ENCODE data around the gene EXOC2. TPM values are rescaled to one million over a fixed set of nuclear protein-coding genes. Genes with fewer than 3 reads are reported as not detected.

The EXOC2 gene
- total and polyA plus RNA-seq, 2 of the 13 experiments (the other 11 are each of a cell fraction or from before 2014, with no cell fraction given): 12.6 to 22.9 TPM

GRCh38 chr6:484746-485145 is 208.2 kb downstream of the EXOC2 start:
- no peak for TF ChIP-seq ZNF598 (CRISPR knock-in tag; IDR thresholded peaks at IDR 0.05; ENCODE audit: borderline replicate concordance)
- H4K20me1 ChIP-seq (ENCODE audit: insufficient read depth, low read length): no peaks in the 10 kb centered on the region
- ATAC-seq: no peak
- no peak for FAIRE-seq
- no peaks in the 10 kb centered on the region for H3K27me3 ChIP-seq (ENCODE audit: control insufficient read depth in 1 of 2, insufficient read depth in 2 of 2, low read length in 2 of 2)
- H2AFZ ChIP-seq (ENCODE audit: low read length): no peak overlapping the region
- no peaks in the 10 kb centered on the region for H3K79me2 ChIP-seq (ENCODE audit: insufficient read depth, low read length)
- no peaks in the 10 kb centered on the region; a peak in 1 of 5 replicates for H3K36me3 ChIP-seq (replicated peaks in 1 of 2; ENCODE audit: control insufficient read depth in 1 of 2, insufficient read depth in 2 of 2, low read length in 2 of 2)
- 92% methylated on average over 6 of the region's 6 CpGs for WGBS (ENCODE audit: low lambda C conversion rate)
- no peak overlapping the region for H3K4me2 ChIP-seq (ENCODE audit: low read depth, low read length)
- intact Hi-C loops (cut with micrococcal nuclease; ENCODE audit: unreplicated experiment): no loop called here
- no peaks in the 10 kb centered on the region for H3K4me1 ChIP-seq (ENCODE audit: insufficient read depth, low read length)
- no peaks in the 10 kb centered on the region for H3K9me3 ChIP-seq (ENCODE audit: low read length)
- BruUV-seq (replicated peaks): no TSS peak
- POLR2A ChIA-PET: no interaction called here
- no peak overlapping the region for H3K27ac ChIP-seq (ENCODE audit: extremely low read length, insufficient read depth, low read length)
- in situ Hi-C loops (cut with HindIII; ENCODE audit: extremely low pct_ligation_motif_present, low pct_unique_long_range_greater_than_20kb): no loop called here
- H3K9ac ChIP-seq (ENCODE audit: insufficient read depth, low read depth, low read length): no peak overlapping the region
- CTCF ChIA-PET (ENCODE audit: low intra/inter-chr PET ratio, low total read pairs): no interaction called here
- DNase-seq (ENCODE audit: low spot score): no peak
- H3K4me3 ChIP-seq (replicated peaks in 1 of 3; ENCODE audit: insufficient read depth in 1 of 3, low read depth in 2 of 3, low read length in 3 of 3): no peak overlapping the region

- Histone ChIP-seq H3K36me3 (replicated peaks in 1 of 2; ENCODE audit: control insufficient read depth in 1 of 2, insufficient read depth in 2 of 2, low read length in 2 of 2) (no peaks in the 10 kb centered on the region; a peak in 1 of 5 replicates), H4K20me1 (ENCODE audit: insufficient read depth, low read length) (no peaks in the 10 kb centered on the region), H3K79me2 (ENCODE audit: insufficient read depth, low read length) (no peaks in the 10 kb centered on the region), H2AFZ (ENCODE audit: low read length) (no peak overlapping the region), H3K4me1 (ENCODE audit: insufficient read depth, low read length) (no peaks in the 10 kb centered on the region), H3K27ac (ENCODE audit: extremely low read length, insufficient read depth, low read length) (no peak overlapping the region), H3K9me3 (ENCODE audit: low read length) (no peaks in the 10 kb centered on the region), H3K27me3 (ENCODE audit: control insufficient read depth in 1 of 2, insufficient read depth in 2 of 2, low read length in 2 of 2) (no peaks in the 10 kb centered on the region), H3K9ac (ENCODE audit: insufficient read depth, low read depth, low read length) (no peak overlapping the region), H3K4me2 (ENCODE audit: low read depth, low read length) (no peak overlapping the region), H3K4me3 (replicated peaks in 1 of 3; ENCODE audit: insufficient read depth in 1 of 3, low read depth in 2 of 3, low read length in 3 of 3) (no peak overlapping the region)
- CTCF ChIA-PET (ENCODE audit: low intra/inter-chr PET ratio, low total read pairs): no interaction called here
- ATAC-seq: no peak
- DNase-seq (ENCODE audit: low spot score): no peak
- 94% methylated on average over 4 of the region's 4 CpGs for WGBS (ENCODE audit: low lambda C conversion rate)
- in situ Hi-C loops (cut with HindIII; ENCODE audit: extremely low pct_ligation_motif_present, low pct_unique_long_range_greater_than_20kb) (no loop called here), intact Hi-C loops (cut with micrococcal nuclease; ENCODE audit: unreplicated experiment) (no loop called here)
- FAIRE-seq: no peak
- TF ChIP-seq ATAD3A (CRISPR knock-in tag; IDR thresholded peaks at IDR 0.05): no peak
- BruUV-seq (replicated peaks): no TSS peak
- POLR2A ChIA-PET: no interaction called here
These were observed 208.7 kb downstream of the EXOC2 start for GRCh38 chr6:484086-484745.

Measured in HepG2 (cell line).